Adipose tissue (tissue), 3 donors: Measurements from ENCODE around the gene SLX4IP. TPM values are rescaled to one million over a fixed set of nuclear protein-coding genes. Genes with fewer than 3 reads are reported as not detected.
A peak's percentile ranks its signal among the peaks of the same experiment; 100 is the strongest.
"Not testable (repeated sequence)": the region's sequence is repeated elsewhere in the genome, so short reads cannot be mapped to it uniquely, and the experiment has no call there.

Experiments used
- H3K27ac ChIP-seq: one replicate; pipeline ENCODE4 v1.5.1; 2013; ENCODE audit warnings: low read depth, low read length
- WGBS, 3 donors: extraction: QIAGEN DNeasy Blood & Tissue Kit; methylation state at CpG; one replicate each; pipeline ENCODE4 v1.1.7; 2013; 5-methylcytosine and 5-hydroxymethylcytosine counted together
- polyA plus RNA-seq, 3 donors: library from polyadenylated mRNA; stranded (reverse); fragments of 200-250 nt; gene quantifications; one replicate each; pipeline ENCODE4 v1.2.3, GENCODE V29; 2013
- donor health status: healthy with polysubstance abuse.
- donor health status: Bipolar disorder and iron deficiency.
- donor health status: healthy.

The SLX4IP gene
- polyA plus RNA-seq, 3 donors, result 0.62 to 1.6 (median 1.1) TPM

DNA sequence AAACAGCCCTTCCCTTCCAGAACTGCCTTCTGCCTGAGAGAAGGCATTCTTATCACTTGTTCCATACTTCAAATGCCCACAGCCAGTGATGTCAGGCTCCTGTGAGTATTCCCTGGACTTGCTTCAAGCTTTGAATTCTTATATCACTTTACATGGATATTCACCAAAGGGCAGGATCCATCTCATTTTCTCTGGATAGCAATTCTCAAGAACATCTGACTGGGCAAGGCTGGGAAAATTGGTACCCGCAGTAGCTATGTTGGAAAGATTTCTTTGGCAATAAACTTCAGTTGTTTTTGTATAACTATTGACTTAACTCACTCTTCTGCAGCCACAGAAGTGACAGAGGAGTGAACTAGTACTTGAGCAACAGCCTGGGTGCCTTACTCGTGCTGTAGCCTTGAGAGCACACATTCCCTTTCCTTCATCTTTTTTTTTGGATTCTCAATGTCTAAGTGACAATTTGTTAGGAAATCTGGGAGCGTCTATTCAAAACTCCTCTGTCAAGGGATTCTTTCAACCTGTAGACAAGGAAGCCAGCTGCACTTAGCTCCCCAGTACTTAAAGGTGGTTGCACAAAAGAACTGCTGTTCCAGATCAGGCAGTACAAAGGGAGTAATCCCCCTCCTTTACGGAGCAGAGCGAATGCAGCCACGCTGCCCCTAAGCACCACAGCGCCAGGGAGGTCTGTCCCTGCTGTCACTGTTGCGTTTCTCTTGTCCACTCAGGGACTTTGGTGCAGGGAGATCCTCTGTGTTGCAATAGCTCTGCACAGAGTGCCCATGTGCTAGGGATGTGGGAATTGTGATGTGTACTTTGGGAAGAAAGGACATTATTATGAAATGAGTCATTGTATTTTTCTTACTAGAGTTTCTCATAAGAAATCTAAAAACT is 169.1 kb downstream of the SLX4IP start:
- 74 to 79% (median 78%) methylated on average over 8 of the region's 8 CpGs for WGBS, 3 donors
- peak overlapping the region; percentile 38 for H3K27ac ChIP-seq

DNA sequence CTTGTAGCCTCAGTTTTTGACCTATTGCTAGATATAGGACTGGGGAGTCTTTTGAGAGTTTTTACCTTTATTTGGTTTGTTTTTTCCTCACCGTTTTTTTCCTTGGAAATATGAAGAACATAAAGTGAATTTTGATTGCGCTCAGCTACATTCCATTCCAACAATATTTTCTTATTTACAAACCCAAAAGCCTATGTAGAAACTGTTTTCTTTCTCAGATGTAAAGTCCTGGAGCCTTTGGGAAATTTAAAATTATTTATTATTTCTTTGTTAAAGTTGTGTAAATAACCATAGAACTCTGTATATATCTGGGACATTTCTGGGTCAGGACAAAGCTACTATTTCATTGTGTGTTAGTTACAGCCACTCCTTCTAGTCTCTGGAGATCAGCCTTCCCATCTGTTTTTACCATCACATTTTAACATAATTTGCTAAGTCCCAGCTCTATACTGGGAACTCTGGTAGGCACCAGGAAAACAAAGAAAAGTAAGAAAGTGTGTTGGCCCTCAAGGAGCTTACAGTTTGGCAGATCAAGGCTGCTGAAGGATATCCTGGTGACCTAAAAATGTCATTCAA is 169.8 kb downstream of the SLX4IP start:
- WGBS, 3 donors, result 76 to 94% (median 88%) methylated on average over 2 of the region's 2 CpGs
- no peak overlapping the region for H3K27ac ChIP-seq

DNA sequence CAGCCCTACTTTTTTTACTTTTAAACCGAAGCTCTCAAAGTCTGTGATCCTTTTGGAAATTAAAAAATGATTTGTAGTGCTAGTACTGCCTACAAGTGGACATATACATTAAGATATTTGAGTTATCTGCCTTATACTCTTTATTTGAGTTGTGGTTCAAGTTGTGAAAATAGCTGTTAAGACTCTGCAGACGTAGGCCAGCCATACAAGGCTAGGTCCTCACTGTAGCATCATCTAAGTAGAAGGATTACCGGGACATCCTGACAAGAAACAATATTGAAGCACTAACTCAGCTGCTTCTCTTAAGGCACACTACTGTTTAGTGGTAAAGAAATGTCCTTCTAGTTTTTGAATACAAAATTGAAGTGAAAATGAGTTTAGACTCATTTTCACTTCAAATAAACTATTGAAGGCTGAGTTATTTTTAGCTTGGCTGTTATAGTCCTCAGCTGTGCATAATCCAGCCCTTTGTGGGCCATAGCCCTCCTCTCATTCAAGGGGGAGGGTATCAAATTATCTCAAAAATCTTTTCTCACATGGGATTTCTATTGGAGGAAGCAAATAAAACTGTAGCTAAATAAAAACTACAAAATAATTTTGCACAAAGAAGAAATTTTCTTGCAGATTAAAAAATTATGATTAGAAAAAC is 170.6 kb downstream of the SLX4IP start:
- WGBS, 3 donors, result 89 to 91% (median 90%) methylated on average over 3 of the region's 3 CpGs

DNA sequence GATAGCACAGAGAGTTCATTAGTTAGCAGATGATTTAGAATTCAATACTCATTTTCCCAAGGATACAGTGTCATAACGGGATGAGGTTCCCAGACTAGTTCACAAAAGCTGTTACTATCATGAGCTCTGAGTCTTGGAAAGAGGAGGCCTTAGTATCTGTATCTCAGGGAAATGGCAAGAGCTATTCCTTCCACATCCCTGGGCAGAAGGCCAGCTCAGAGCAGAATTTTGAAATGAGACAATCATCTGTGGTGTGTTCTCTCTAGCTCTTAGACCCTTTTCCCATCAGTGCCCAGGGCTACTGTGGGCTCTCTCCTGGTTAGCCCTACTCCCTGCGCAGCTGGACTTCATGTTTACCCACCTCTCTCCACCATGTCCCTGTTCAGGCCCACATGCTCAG is 174.2 kb downstream of the SLX4IP start:
- no peak overlapping the region for H3K27ac ChIP-seq
- WGBS, 3 donors, result 80 to 85% (median 82%) methylated on average over 2 of the region's 2 CpGs

More for the DNA sequence above, 170.6 kb downstream of the SLX4IP start:
- H3K27ac ChIP-seq, result no peak overlapping the region

DNA sequence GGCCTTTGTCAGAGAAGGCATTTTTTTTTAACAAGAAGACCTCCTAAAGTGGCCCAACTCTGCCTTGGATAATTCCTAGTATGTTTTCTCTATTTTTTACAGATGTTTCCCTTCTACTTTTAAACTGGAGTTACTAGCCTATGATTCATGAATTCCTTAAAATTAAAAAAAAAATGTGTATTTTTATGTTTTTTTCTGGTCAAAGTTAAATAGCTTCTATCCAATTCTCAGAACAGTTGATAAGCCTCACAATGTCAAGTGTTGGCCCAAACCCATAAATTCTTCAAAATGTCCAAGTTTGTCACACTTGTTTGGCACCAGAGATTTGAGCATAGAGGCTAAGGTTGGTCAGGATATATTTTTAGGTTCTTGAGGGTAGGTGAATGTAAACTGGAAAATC is 174.7 kb downstream of the SLX4IP start:
- no peak overlapping the region for H3K27ac ChIP-seq

DNA sequence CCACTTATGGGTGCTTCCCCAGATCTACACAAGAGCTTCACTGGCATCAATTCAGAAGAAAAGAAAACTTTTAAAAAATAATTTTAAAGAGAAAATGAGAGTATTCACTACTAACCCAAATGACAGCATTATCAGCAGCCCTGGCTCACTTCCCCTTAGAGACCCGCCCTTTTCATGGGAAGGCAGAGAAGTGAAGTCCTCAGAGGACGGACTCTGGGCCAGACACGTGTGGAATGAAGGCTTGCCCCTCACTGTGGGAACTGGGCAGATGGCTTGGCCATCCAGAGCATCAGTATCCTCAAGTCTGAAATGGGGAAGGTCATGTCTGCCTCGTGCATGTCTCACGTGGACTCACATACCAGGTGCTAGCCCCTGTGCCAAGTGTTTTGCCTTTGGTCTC is 175.1 kb downstream of the SLX4IP start:
- WGBS, 3 donors, result 64 to 75% (median 66%) methylated on average over 5 of the region's 5 CpGs

DNA sequence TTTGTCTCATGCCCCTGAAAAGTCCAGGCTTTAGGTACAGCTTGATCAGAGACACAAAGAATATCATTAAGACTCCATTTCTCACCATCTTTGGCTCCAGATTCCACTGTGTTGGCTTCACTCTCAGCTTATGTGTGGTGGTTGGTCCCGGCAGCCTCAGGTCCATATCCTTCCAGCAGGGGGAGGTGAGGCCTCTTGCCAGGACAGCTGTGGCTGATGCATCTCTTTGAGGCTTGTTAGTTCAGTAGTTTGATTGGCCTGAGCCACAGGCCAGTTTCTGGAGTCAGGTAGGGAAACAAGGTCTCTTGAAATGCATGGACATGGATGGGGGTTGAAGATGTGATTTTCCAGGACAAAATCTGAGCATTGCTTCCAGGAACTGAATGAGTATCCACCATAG is 176.3 kb downstream of the SLX4IP start:
- no peak overlapping the region for H3K27ac ChIP-seq
- 13 to 60% (median 33%) methylated on average over 1 of the region's 1 CpG for WGBS, 3 donors

More for the DNA sequence above, 175.1 kb downstream of the SLX4IP start:
- no peak overlapping the region for H3K27ac ChIP-seq

DNA sequence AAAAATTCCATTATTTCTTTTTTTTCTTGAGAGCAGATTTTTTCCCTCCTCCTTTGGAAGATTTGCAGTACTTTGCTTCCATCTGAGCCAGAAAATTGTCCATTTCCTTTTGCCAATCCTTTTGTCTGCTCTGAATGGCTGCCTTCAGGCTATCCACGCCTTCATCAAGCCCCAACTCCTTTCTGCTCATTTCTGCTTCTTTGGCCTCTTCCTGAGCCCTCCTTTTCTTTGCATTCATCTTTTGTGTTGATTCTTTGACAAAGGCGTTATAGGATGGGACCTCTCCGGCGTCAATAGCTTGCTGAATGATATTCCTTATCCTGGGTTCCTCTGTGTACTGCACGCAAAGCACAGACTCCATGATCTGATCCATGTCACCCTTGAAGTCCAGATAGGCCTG is 178.3 kb downstream of the SLX4IP start:
- WGBS, 3 donors, result 97 to 100% (median 98%) methylated on average over 4 to 5 of the region's 5 CpGs
- H3K27ac ChIP-seq, result not testable (repeated sequence)

DNA sequence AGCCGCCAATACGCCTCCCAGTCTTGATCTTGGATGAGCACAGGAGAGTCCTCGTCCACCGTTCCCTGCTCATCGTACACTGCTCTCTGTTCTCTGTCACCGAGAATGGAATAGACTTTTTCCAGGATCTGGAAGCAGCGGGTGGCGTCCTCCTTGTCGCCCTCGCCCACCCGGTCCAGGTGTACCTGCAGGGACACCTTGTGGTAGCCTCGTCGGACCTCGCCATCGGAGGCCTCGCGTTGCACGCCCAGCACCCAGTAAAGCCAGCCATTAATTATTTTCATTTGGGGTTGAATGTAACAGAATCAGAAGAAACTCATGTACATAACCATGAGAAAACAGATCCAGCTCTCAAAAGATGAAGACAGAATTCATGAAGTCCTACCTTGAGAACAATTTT is 178.8 kb downstream of the SLX4IP start:
- WGBS, 3 donors, result 96 to 99% (median 98%) methylated on average over 18 of the region's 18 CpGs

DNA sequence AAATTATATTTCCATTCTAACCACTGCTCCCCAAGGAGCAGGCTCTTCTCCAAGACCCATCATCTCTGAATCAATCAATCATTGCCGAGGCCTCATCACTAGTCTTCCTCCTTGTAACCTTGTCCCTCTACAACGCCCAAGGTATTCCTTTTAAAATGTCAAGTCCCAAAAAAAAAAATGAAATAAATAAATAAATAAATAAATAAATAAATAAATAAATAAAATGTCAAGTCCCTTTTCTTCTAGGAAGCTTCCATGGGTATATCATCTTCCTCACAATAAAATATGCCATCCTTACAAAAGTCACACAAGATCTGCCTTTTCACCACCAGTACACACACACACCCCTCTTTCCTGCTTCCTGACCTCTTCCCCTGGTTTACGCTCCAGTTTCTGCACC is 181.1 kb downstream of the SLX4IP start:
- WGBS, 3 donors, result 97 to 99% (median 99%) methylated on average over 3 of the region's 3 CpGs
- no peak overlapping the region for H3K27ac ChIP-seq

More for the DNA sequence above, 178.8 kb downstream of the SLX4IP start:
- no peak overlapping the region for H3K27ac ChIP-seq

DNA sequence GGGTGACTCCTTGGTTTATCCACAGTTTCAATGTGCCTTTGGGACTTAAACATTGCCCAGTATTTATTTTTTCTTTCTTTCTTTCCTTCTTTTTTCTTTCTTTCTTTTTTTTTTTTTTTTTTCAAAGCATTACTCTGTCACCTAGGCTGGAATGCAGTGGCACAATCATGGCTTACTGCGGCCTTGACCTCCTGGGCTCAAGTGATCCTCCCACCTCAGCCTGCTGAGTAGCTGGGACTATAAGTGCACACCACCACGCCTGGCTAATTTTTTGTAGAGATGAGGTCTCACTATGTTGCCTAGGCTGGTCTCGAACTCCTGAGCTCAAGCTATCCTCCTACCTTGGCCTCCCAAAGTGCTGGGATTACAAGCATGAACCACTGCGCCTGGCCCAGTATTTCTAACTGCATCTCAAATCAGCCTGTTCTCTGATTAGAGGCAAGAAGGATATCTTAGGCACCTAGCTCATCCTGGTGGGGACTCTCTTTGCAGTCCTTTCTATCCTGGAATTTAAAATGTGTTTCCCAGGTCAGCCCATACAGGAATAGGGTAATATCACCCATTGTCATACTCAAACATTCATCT is 182.5 kb downstream of the SLX4IP start:
- not testable (repeated sequence) for H3K27ac ChIP-seq
- 96 to 98% (median 97%) methylated on average over 4 of the region's 4 CpGs for WGBS, 3 donors

DNA sequence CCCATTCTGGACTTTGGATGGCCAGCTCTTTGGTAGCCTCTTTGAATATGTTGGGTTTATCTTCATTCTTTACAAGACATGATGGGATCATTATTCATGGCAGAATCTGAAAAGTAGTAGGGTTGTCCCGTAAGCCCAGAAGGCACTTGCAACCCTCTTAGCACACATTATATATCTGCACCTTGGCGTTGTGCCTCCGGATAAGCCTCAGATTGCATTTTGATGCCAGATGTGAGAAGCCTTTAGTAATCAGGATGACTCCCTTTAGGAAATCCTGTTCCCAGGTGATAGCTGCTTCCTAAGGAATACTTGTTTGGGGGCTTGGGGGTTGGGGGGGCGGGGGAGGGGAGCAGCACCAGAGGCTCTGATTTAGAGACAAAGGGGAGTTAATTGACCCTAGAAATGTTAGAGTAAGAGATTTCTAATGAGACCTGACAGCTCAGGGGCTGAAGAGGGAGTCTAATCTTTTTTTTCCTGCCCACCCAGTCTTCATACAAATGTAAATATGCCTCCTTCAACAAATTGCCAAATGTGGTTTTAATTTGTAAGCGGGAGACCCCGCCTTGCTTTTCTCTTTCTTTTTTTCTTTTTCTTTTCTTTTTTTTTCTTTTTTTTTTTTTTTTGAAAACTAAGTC is 183.6 kb downstream of the SLX4IP start:
- 72 to 84% (median 83%) methylated on average over 6 of the region's 6 CpGs for WGBS, 3 donors

DNA sequence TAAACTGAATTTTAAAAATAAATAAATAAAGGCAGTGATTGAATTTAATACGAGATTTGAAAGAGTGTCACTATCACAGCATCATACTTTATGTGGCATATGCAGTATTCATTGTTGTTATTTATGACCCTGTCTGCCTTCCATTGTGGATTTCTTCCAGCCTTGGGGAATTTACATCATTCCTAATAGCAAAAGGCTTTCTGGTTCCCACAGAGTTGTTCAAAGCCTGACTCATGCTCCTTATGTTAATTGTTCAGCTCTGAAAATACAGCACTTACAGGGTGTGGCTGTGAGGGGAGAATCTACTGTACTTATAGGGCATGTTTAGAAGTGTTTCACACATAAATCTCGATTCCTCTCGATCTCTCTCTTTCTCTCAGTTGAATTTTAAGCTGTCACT is 184.3 kb downstream of the SLX4IP start:
- WGBS, 3 donors, result 67 to 85% (median 72%) methylated on average over 3 of the region's 3 CpGs
- no peak overlapping the region for H3K27ac ChIP-seq

More for the DNA sequence above, 183.6 kb downstream of the SLX4IP start:
- no peak overlapping the region for H3K27ac ChIP-seq

DNA sequence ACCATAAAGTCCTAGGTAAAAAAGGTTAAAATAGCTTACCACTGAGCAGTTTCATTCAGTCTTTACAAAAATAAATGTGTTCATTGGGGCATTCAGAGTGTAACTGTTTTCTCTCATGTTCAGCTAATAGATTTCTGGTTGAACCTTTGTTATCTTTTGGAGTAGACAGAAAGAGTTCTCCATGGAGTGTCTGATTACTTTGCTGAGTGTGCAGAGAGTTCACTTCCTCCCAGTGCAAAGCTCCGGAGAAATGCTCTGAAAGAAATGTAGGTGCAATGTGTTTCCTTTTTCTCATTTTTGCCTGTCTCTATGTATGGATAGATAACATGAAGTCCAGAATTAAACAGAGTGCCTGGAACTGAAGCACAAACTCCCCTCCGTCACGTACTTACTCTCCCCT is 186.0 kb downstream of the SLX4IP start:
- 79 to 93% (median 86%) methylated on average over 3 of the region's 3 CpGs for WGBS, 3 donors
- H3K27ac ChIP-seq, result no peak overlapping the region

DNA sequence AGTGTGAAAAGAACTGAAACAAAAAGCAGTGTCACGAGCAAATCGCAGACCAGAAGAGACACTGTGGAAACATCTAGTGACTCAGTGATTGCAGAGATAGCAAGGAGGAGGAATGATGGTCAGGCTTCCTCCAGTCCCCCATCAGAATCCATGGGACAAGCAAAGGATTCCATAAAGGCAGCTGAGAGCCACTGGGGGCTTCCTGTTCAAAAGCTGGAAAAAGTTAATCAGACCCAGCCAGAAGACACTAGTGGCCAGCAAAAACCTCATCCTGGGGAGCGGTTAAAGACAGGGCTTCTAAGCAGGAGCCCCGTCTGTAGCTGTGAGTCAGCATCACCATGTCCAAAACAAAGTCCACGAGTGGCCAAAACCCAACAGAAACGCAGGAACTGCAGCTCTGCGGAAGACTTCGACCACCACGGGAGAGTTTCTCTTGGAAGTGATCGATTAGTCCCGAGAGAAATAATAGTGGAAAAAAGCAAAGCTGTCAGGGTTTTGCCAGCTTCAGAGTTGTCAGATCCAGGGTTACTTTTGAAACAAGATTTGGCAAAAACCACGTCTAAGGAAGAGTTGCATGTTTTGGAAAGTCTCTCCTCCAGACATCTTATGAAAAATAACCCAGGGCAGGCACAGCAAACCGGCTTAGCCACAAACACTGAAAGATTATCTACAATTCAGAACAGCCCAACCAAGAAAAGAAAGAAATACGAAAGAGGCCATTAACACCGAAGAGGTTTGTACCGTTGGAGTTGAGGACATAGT is 187.7 kb downstream of the SLX4IP start:
- 57 to 74% (median 57%) methylated on average over 16 of the region's 16 CpGs for WGBS, 3 donors
- peak overlapping the region; percentile 3 for H3K27ac ChIP-seq

DNA sequence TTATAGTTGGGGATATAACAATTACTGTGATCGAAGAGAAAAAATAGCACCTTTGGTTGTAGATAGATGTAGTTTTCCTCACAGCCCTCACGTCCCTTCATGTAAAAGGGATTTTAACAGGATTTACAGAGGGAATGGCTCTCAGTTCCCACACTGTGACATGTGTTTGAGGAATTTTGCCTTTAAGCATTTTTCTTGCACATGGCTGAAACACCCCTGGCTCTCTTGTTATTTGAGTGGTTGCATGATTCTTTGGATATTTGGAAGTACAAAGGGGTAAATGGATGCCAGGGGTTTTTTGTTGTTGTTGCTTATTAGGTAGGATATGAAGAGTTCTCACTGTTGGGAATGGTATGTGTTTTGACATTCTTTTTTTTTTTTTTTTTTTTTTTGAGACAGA is 190.5 kb downstream of the SLX4IP start:
- no peak overlapping the region for H3K27ac ChIP-seq
- 94 to 98% (median 95%) methylated on average over 2 of the region's 2 CpGs for WGBS, 3 donors

DNA sequence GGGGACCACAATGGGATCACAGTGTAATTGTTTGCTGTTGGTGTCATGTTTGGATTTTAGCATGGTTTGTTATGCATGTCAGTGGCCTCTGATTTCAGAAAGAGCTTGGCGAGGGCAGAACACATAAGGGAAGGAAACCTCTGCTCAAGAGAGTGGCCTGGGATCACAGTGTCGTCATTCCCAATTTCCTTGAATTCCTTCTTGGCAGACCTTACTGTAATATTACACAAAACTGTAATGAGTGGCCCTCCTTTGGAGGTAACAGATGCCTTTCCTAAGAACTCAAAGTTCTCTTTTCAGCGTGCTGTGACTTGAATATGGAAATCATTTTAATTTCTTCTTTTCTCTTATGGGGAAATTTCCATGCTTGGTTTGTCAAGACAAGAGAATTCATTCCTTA is 191.8 kb downstream of the SLX4IP start:
- 39 to 83% (median 40%) methylated on average over 3 of the region's 3 CpGs for WGBS, 3 donors
- H3K27ac ChIP-seq, result no peak overlapping the region
